ENCODE results near the gene RPS6KA5. TPM values are rescaled to one million over a fixed set of nuclear protein-coding genes. Genes with fewer than 3 reads are reported as not detected.

The RPS6KA5 gene
- total RNA-seq, 1 donor = 0.86 TPM

DNA sequence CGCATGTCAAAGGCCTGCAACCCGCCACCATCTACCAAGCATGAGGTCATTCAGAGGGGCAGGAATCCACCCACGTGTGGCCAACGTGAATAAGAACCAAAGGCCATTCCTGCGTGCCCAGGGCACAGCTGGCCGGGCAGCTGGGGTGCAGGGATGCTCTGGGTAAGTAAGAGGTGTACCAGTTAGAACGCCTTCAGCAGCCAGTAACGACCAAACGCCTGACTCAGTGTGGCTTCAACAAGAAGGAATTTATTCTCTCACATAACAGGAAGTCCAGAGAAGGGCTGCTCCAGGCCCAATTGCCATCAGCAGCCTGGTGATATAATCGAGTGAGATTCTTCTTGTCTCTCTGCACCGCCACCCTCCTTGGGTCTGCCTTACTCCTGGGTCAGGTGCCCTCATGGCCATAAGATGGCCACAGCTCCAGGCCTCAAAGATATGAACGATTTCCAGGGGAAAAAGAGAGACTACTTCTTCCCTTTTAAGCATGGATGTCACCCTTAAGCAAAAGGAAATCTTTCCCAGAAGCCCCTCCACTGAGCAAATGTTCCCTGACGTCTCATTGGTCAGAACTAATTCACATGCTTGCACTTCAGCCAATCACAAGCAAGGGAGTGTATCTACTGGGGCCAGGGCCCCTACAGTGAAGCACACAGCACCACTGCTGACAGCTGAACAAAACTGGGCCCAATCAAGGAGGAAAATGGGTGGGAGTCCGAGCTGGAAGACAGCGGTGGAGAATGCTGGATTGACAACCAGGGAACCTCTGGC is 251.5 kb downstream of the RPS6KA5 start:
- TF ChIP-seq, protein P1, sequence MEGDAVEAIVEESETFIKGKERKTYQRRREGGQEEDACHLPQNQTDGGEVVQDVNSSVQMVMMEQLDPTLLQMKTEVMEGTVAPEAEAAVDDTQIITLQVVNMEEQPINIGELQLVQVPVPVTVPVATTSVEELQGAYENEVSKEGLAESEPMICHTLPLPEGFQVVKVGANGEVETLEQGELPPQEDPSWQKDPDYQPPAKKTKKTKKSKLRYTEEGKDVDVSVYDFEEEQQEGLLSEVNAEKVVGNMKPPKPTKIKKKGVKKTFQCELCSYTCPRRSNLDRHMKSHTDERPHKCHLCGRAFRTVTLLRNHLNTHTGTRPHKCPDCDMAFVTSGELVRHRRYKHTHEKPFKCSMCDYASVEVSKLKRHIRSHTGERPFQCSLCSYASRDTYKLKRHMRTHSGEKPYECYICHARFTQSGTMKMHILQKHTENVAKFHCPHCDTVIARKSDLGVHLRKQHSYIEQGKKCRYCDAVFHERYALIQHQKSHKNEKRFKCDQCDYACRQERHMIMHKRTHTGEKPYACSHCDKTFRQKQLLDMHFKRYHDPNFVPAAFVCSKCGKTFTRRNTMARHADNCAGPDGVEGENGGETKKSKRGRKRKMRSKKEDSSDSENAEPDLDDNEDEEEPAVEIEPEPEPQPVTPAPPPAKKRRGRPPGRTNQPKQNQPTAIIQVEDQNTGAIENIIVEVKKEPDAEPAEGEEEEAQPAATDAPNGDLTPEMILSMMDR (IDR thresholded peaks at IDR 0.05; ENCODE audit: insufficient read depth, low read depth, low read length) = no peak
- DNase-seq (ENCODE audit: low read depth) = no peak
- no peak overlapping the region for H3K4me3 ChIP-seq (ENCODE audit: low read depth, low read length)

DNA sequence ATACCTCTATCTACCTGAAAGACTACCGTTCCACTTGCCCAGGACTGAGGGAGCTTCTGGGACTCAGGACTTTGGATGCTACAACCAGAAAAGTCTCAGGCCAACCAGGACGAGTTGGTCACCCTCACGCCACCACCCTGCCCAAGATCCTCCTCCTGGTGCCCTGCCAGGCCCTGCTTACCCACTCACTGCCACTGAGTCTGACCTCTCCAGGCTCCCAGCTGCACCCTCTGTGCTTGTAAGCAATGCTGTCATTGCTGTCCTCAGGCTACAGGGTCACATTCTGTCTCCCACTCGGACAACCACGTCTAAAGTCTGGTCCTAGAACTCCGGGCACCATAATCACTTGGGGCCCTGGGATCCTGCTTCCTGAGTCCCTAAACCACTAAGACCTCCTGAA is 253.4 kb downstream of the RPS6KA5 start:
- no peak for DNase-seq (ENCODE audit: low read depth)
- TF ChIP-seq, protein P1 (IDR thresholded peaks at IDR 0.05; ENCODE audit: insufficient read depth, low read depth, low read length) = no peak
- H3K4me3 ChIP-seq (ENCODE audit: low read depth, low read length) = no peak overlapping the region

DNA sequence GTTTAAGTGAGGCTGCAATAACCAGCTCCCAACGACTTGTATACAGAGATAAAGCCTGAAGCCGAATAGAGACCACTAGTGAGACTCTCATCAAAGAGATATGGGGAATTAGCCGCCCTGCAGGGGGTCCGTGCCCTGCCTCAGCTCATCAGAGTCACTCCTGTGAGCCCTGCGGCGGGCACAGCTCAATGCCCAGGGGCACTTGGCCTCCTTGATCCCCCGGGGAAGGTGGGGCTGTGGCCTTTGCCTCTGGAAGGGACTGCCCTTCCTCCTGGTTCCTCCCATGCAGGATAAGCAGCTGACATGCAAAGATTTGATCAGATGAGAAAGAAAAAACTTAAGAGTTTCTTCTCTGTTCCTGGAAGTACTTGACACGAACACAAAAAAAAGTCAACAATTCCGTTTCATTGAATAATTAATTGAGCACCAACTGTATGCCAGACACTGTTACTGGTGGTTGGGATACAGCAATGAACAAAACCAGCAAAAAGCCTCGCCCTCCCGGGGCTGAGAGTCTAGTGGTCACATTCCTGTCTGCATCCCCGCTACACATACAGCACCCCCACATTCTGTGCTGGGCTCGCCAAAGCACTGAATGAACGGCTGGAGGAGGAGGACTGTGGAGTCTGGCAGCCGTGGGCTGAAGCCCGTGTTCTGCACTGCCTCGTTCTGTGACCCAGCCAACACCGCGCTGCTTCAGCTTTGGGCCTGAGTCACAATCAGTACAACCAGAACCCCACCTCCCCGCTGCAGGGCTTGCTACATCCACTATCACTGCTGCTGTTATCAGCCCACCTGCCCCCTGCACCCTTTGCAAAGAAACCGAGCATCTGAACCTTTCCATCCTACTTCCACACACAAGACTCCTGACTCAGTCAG is 254.5 kb downstream of the RPS6KA5 start:
- TF ChIP-seq, protein P1 (IDR thresholded peaks at IDR 0.05; ENCODE audit: insufficient read depth, low read depth, low read length) = no peak
- no peak overlapping the region for H3K4me3 ChIP-seq (ENCODE audit: low read depth, low read length)
- DNase-seq (ENCODE audit: low read depth) = no peak

DNA sequence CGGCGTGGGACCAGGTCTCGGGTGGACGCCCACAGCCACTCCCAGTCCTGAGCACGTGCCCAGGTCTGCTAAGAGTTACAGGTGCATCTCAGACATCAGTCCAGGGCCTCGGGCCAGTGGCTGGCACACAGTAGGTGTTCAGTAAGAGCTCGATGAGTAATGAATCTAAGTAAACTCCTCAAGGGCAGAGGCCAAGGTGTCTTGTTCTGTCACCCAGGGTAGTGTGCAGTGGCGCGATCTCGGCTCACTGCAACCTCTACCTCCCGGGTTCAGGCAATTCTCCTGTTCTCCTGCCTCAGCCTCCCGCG is 255.4 kb downstream of the RPS6KA5 start:
- no peak for DNase-seq (ENCODE audit: low read depth)

DNA sequence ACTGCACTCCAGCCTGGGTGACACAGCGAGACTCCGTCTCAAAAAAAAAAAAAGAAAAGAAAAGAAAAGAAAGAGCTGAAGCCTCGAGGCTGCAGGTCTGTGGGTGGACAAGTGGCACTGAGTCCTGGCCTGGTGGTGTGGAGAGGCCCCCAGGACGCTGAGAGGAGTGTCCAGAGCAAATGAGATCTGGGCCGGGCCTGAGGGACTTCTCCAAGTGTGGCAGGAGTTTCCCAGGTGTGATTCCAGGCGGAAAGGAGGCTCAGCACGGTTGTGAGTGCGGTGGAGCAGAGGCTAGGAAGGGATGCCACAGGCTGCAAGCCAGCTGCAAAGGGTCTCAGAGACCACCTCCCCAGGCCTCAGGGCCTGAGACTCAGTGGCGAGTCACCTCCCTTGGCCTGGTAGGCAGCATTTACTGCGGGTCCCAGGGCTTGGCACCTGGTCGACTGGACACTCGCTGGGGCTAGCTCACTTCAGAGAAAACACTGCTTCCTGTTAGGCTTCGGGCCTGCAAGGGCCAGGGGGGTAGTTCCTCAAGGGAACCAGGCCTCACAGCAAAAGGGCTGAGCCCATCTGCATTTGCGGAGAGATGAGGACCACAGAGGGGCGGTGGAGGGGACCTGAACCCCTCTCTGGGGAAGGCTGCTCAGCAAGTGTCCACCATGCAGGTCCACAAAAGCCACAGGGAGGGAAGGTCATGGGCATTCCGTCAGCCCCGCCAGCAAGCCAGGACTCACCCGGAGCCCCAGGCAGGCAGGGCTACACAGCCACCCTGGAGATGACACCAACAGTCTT is 256.0 kb downstream of the RPS6KA5 start:
- DNase-seq (ENCODE audit: low read depth) = no peak
- no peak overlapping the region for H3K4me3 ChIP-seq (ENCODE audit: low read depth, low read length)
- TF ChIP-seq, protein P1 (IDR thresholded peaks at IDR 0.05; ENCODE audit: insufficient read depth, low read depth, low read length) = no peak

More for the DNA sequence above, 255.4 kb downstream of the RPS6KA5 start:
- TF ChIP-seq, protein P1 (IDR thresholded peaks at IDR 0.05; ENCODE audit: insufficient read depth, low read depth, low read length) = no peak
- H3K4me3 ChIP-seq (ENCODE audit: low read depth, low read length) = no peak overlapping the region

DNA sequence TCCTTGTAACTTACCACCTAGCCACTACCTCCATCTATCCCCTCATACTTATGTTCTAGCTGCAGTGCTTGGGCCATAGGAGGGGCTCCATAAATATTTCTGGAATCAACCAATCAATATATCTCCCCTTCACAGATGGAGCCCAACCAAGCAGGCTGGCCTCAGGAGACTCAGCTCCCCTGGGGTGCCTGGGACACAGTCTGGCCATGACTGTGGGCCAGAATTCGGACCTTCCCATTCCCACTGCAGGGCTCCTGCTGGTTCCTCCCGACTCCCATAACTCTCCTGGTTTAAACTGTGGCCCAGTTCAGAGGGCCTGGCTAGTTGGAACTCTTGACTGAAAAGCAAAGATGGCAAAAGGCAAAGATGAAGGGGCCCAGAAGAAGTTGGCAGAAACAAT is 257.2 kb downstream of the RPS6KA5 start:
- no peak overlapping the region for H3K4me3 ChIP-seq (ENCODE audit: low read depth, low read length)
- TF ChIP-seq, protein P1 (IDR thresholded peaks at IDR 0.05; ENCODE audit: insufficient read depth, low read depth, low read length) = no peak

More for the DNA sequence above, 257.2 kb downstream of the RPS6KA5 start:
- no peak for DNase-seq (ENCODE audit: low read depth)
